HCT116 (cell line): Measurements from ENCODE around the gene AIDA. TPM values are rescaled to one million over a fixed set of nuclear protein-coding genes. Genes with fewer than 3 reads are reported as not detected.

Experiments
- ATAC-seq: fragments of 200-7000 bp; cut with Tn5 transposase; 2 replicates; pipeline ENCODE4 v1.9.1; 2020; ENCODE audit warnings: mild to moderate bottlenecking, moderate library complexity
- BruUV-seq: library from RNA; stranded (reverse); fragments of 400-500 nt; replicated peaks from 2 replicates; lab custom pipeline; 2021; lab: Mats Ljungman, UMichigan
- CTCF ChIA-PET: fragments of 300-600 bp; sonication (Branson Sonifier 250); formaldehyde crosslinking; loops from one replicate; lab custom pipeline; 2021; ENCODE audit warnings: antibody characterized with exemption; lab: Charles Lee
- POLR2A ChIA-PET: fragments of 300-600, 350-600 bp; sonication (Branson Sonifier 250); formaldehyde crosslinking; loops from one replicate; lab custom pipeline; 2021; ENCODE audit warnings: antibody characterized with exemption; lab: Charles Lee
- RAD21 ChIA-PET, 2 experiments: fragments of 300-600 bp; sonication (Branson Sonifier 250); formaldehyde crosslinking; loops; one replicate each; lab custom pipeline; 2023; ENCODE audit warnings: low total read pairs in 2 of 2; ENCODE audit not compliant: uncharacterized antibody in 2 of 2, unreplicated experiment in 2 of 2, low non-redundant PET in 1 of 2; lab: Charles Lee
- DNase-seq: peaks from one replicate; pipeline ENCODE4 v3.0.0-alpha.2; 2010; ENCODE audit warnings: low read depth, low spot score
- H2AFZ ChIP-seq: fragments of 200-600 bp; shearing (Covaris generic), sonication (generic); 2 replicates; pipeline ENCODE4 v1.6.1; 2017; ENCODE audit warnings: low read depth, mixed run types, mixed read lengths, antibody characterized with exemption, low read length; ENCODE audit not compliant: poor library complexity, severe bottlenecking
- H3K27ac ChIP-seq: 2 replicates; pipeline ENCODE4 v1.5.1; 2012; ENCODE audit warnings: low read depth, low read length
- H3K27me3 ChIP-seq: fragments of 200-600 bp; sonication (generic); 2 replicates; pipeline ENCODE4 v1.6.1; 2016; ENCODE audit warnings: mixed run types, low read length, mixed read lengths; ENCODE audit not compliant: insufficient read depth
- H3K36me3 ChIP-seq, 2 experiments: fragments of 200-500 bp in 1 of 2; fragments of 200-600 bp in 1 of 2; sonication (Bioruptor generic) in 1 of 2; sonication (generic) in 1 of 2; 2 replicates each; pipeline versions ENCODE4 v1.5.1 to v1.6.1; 2014 to 2016; ENCODE audit warnings: low read length in 2 of 2, inconsistent platforms in 1 of 2, mixed read lengths in 1 of 2, mixed run types in 1 of 2; ENCODE audit not compliant: insufficient read depth in 2 of 2, control insufficient read depth in 1 of 2
- H3K4me1 ChIP-seq, 2 experiments: fragments of 200-600 bp in 1 of 2; sonication (generic) in 1 of 2; 2 replicates each; pipeline versions ENCODE4 v1.5.1 to v1.6.1; 2012 to 2017; ENCODE audit warnings: low read length in 2 of 2, inconsistent platforms in 1 of 2, mild to moderate bottlenecking in 1 of 2, mixed read lengths in 1 of 2, mixed run types in 1 of 2, moderate library complexity in 1 of 2; ENCODE audit not compliant: insufficient read depth in 2 of 2, control insufficient read depth in 1 of 2
- H3K4me2 ChIP-seq: fragments of 200-600 bp; sonication (generic); 2 replicates; pipeline ENCODE4 v1.6.1; 2017; ENCODE audit warnings: mixed run types, low read length, mixed read lengths
- H3K4me3 ChIP-seq, 2 experiments: fragments of 200-600 bp in 1 of 2; sonication (generic) in 1 of 2; replicated peaks in 1 of 2; 2 replicates each; pipeline ENCODE4 v1.5.1; 2011 to 2016; ENCODE audit warnings: low read length in 2 of 2, control low read depth in 1 of 2, low read depth in 1 of 2, mild to moderate bottlenecking in 1 of 2, mixed read lengths in 1 of 2, mixed run types in 1 of 2
- H3K79me2 ChIP-seq: fragments of 200-600 bp; sonication (generic); 2 replicates; pipeline ENCODE4 v1.6.1; 2017; ENCODE audit warnings: mild to moderate bottlenecking, mixed run types, low read length, moderate library complexity, mixed read lengths; ENCODE audit not compliant: insufficient read depth
- H3K9ac ChIP-seq: fragments of 200-600 bp; sonication (generic); 2 replicates; pipeline ENCODE4 v1.6.1; 2016; ENCODE audit warnings: low read length, mixed read lengths
- H3K9me2 ChIP-seq: fragments of 200-600 bp; sonication (generic), shearing (Covaris generic); 2 replicates; pipeline ENCODE4 v1.6.1; 2017; ENCODE audit warnings: mixed run types, mild to moderate bottlenecking, moderate library complexity; ENCODE audit not compliant: insufficient read depth
- H3K9me3 ChIP-seq, 2 experiments: fragments of 200-500 bp in 1 of 2; fragments of 200-600 bp in 1 of 2; sonication (Bioruptor generic) in 1 of 2; sonication (generic) in 1 of 2; 2 replicates each; pipeline ENCODE4 v1.6.1; 2014 to 2017; ENCODE audit warnings: low read length in 2 of 2, mixed read lengths in 2 of 2, inconsistent platforms in 1 of 2, low read depth in 1 of 2, mild to moderate bottlenecking in 1 of 2, mixed run types in 1 of 2, moderate library complexity in 1 of 2; ENCODE audit not compliant: control insufficient read depth in 1 of 2, insufficient read depth in 1 of 2
- H4K20me1 ChIP-seq: fragments of 200-600 bp; sonication (generic), shearing (Covaris generic); 2 replicates; pipeline ENCODE4 v1.6.1; 2017; ENCODE audit warnings: mixed run types, mild to moderate bottlenecking, moderate library complexity; ENCODE audit not compliant: insufficient read depth
- ATF3 ChIP-seq: IDR thresholded peaks from 2 replicates; pipeline ENCODE4 v1.6.1; 2012
- CBX3 ChIP-seq: IDR thresholded peaks from 2 replicates; pipeline ENCODE4 v1.6.1; 2012; ENCODE audit warnings: low read depth
- CEBPB ChIP-seq: IDR thresholded peaks from 2 replicates; pipeline ENCODE4 v1.6.1; 2012; ENCODE audit warnings: low read depth
- EGR1 ChIP-seq: IDR thresholded peaks from 2 replicates; pipeline ENCODE4 v1.6.1; 2012; ENCODE audit warnings: low read depth
- EZH2 ChIP-seq: fragments of 200-600 bp; sonication (generic); IDR thresholded peaks from 2 replicates; pipeline ENCODE4 v1.6.1; 2017; ENCODE audit warnings: antibody characterized with exemption, mixed run types
- EZH2phosphoT487 ChIP-seq: fragments of 200-600 bp; IDR thresholded peaks from 2 replicates; pipeline ENCODE4 v1.6.1; 2018; ENCODE audit warnings: antibody characterized with exemption, borderline replicate concordance
- JUND ChIP-seq: IDR thresholded peaks from 2 replicates; pipeline ENCODE4 v1.6.1; 2012
- MAX ChIP-seq: IDR thresholded peaks from 2 replicates; pipeline ENCODE4 v1.6.1; 2012
- POLR2A ChIP-seq: IDR thresholded peaks from 2 replicates; pipeline ENCODE4 v1.7.0; 2011; ENCODE audit warnings: borderline replicate concordance; ENCODE audit not compliant: insufficient read depth, insufficient read length; ENCODE audit errors: extremely low read depth
- RAD21 ChIP-seq: IDR thresholded peaks from 2 replicates; pipeline ENCODE4 v1.6.1; 2012; ENCODE audit warnings: low read depth, mild to moderate bottlenecking
- SP1 ChIP-seq: IDR thresholded peaks from 2 replicates; pipeline ENCODE4 v1.6.1; 2012; ENCODE audit warnings: low read depth
- SRF ChIP-seq: IDR thresholded peaks from 2 replicates; pipeline ENCODE4 v1.6.1; 2012; ENCODE audit warnings: low read depth
- TCF7L2 ChIP-seq: IDR thresholded peaks from 2 replicates; pipeline ENCODE4 v1.7.0; 2011; ENCODE audit warnings: borderline replicate concordance, inconsistent platforms; ENCODE audit not compliant: insufficient read depth, insufficient read length; ENCODE audit errors: extremely low read depth
- ZNF274 ChIP-seq: fragments of 200-500 bp; sonication (Bioruptor generic); IDR thresholded peaks from 2 replicates; pipeline ENCODE4 v1.6.1; 2014; ENCODE audit warnings: mild to moderate bottlenecking, low read depth, low read length, inconsistent platforms
- intact Hi-C: fragments of 100-400 bp; cut with micrococcal nuclease; formaldehyde crosslinking; loops from 2 replicates; pipeline ENCODE4 v1.10.0; 2022
- total RNA-seq: library from RNA; stranded (reverse); gene quantifications from one replicate; pipeline ENCODE4 v1.2.1, GENCODE V29; 2021; ENCODE audit not compliant: unreplicated experiment

AIDA gene
- total RNA-seq, 1 experiment from 2014 or later = 53.2 TPM

- H3K9me3 ChIP-seq = no peaks in the 10 kb centered on the region
- no peak overlapping the region for H3K27ac ChIP-seq
- ChIA-PET POLR2A (no interaction called here), CTCF (no interaction called here), RAD21 (no interaction called here)
- no TSS peak for BruUV-seq
- no peaks in the 10 kb centered on the region for H3K4me1 ChIP-seq
- no peak overlapping the region for H2AFZ ChIP-seq
- H3K9ac ChIP-seq = no peak overlapping the region
- no peak for ATAC-seq
- no peak overlapping the region for H3K4me2 ChIP-seq
- intact Hi-C loops = no loop called here
- no peak for DNase-seq
- H3K27me3 ChIP-seq = no peaks in the 10 kb centered on the region
- no peak overlapping the region for H3K4me3 ChIP-seq
- no peaks in the 10 kb centered on the region for H4K20me1 ChIP-seq
- no peaks in the 10 kb centered on the region for H3K9me2 ChIP-seq
- peaks cover 64 to 70% of the 10 kb centered on the region in 2 experiments for H3K36me3 ChIP-seq
- H3K79me2 ChIP-seq = no peaks in the 10 kb centered on the region
- TF ChIP-seq ZNF274 = no peak
These were observed 48.8 kb downstream of the AIDA start for GRCh38 chr1:222663431-222663934.

- Histone ChIP-seq H3K79me2 (no peaks in the 10 kb centered on the region), H2AFZ (no peak overlapping the region), H3K9me2 (no peaks in the 10 kb centered on the region), H3K27ac (no peak overlapping the region), H3K27me3 (no peaks in the 10 kb centered on the region), H3K9ac (no peak overlapping the region), H3K9me3 (no peaks in the 10 kb centered on the region), H3K4me3 (no peak overlapping the region), H4K20me1 (no peaks in the 10 kb centered on the region), H3K4me2 (no peak overlapping the region), H3K36me3 (peaks cover 66 to 67% of the 10 kb centered on the region in 2 experiments), H3K4me1 (no peaks in the 10 kb centered on the region)
- ChIA-PET CTCF (interaction anchor here (1.2 kb wide), 1 partner anchor 24 kb away, joined by 3 read pairs; no protein-coding TSS in a partner anchor), POLR2A (interaction anchor here (1.2 kb wide), 1 partner anchor 14 kb away, joined by 3 read pairs; no protein-coding TSS in a partner anchor), RAD21 (interaction anchor here in 1 of 2 experiments (0.6 kb wide), 1 partner anchor 93 kb away, joined by 3 read pairs; no protein-coding TSS in a partner anchor)
- ATAC-seq (no peak), DNase-seq (no peak)
- no TSS peak for BruUV-seq
- TF ChIP-seq SP1 (no peak), CBX3 (no peak), EGR1 (no peak), EZH2phosphoT487 (no peak), RAD21 (no peak), POLR2A (no peak), JUND (no peak), ATF3 (no peak), MAX (no peak), EZH2 (no peak), CEBPB (no peak), TCF7L2 (no peak), SRF (no peak)
- intact Hi-C loops = no loop called here
These were observed 54.4 kb downstream of the AIDA start for GRCh38 chr1:222657899-222658298.
